CD4-positive, alpha-beta T cell treated with Interleukin-4 for 1 hour (primary cell): Measurements from ENCODE around the gene ZNF367.

Experiments used
- DNase-seq, 2 donors: peaks; one replicate each; pipeline ENCODE4 v3.0.0-alpha.2; 2020 to 2022

ZNF367 gene

DNA sequence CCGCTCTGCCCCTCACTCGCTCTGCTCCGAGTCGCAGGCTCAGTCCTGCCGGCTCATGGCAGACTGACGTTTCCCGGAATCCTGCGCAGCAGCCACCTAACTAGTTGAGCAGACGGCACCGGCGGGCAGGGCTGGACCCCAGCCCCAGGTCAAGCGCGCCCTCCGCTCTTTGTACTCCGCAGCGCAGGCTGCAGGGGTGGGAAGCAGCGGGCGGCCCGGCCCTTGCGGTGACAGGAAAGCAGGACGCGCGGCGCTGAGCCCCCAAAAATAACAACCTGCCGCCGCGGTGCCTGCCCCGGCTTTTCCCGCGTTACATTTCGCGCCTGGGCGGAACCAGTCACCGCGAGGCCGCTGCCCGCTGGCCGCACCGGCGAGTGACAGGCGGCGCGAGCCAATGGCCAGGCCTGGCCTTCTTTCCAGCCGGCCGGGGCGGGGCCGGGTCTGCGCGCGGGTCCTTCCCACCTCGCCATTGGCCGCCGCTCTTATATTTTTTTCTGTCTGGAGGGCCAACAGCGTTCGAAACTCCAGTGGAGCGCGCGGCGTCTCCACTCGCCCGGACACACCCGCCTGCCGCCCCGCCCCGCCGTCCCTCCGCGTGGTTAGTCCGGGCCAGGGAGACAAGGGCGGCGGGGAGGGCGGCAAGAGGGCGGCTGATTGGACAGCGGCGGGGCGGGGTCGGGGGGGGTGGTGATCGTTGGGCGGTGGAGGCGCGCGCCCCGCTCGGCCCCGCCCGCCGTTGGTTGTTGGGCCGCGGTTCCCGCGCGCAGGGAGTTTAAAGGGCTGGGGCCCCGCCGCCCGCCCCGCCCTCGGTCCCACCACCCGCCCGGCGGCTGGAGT lies at the start of gene ZNF367:
TSS of gene ZNF367 (minus strand) at position 288 of the 837 bp plus-strand sequence. CDS start 338 bp downstream, outside the sequence.
- DNase-seq = peak; percentile 94 to 95

DNA sequence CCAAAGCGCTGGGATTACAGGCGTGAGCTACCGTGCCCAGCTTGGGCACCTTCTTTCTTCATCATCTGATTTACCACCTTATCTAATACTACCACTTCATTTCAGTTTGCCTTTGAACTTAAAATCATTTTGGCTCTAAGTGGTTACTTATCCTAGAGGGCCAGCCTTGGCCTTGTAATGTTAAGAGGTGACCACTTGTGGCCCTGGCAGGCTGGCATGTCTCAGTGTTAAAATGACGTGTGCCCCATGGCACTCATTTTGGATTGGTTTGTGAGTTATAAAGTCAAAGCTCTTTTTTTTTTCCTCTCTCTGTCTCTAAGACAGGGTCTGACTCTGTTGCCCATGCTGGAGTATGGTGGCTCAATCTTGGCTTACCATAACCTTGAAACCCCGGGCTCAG lies 49.6 kb upstream of the ZNF367 start:
- no peak for DNase-seq

DNA sequence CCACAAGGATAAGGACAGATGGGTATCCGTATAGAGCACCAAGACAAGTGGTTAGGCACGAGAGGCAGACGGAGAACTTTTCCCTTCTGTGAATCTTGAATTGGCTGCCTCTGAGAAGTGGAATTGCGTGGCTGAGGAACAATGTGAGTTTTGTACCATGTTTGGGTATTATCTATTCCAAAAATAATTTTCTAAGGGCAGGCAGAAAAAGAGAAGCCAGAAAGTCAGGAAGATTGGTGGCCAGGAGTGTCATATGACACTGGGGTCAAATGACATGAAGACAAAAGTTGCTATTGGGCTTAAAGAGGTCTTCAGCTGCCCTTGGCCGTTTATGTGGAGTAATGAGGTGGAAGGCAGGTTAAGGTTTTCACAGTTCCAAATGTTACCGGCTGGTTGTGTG lies 46.3 kb upstream of the ZNF367 start:
- DNase-seq = no peak

DNA sequence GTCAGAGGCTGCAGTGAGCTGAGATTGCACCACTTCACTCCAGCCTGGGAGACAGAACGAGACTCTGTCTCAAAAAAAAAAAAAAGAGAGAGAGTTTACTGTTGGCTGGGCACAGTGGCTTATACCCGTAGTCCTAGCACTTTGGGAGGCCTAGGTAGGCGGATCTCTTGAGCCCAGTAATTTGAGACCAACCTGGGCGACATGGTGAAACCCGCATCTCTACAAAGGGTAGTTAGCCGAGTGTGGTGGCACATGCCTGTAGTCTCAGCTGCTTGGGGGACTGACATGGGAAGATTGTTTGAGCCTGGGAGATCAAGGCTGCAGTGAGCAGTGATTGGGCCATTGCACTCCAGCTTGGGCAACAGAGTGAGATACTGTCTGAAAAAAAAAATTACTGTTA lies 44.4 kb upstream of the ZNF367 start:
- no peak for DNase-seq

DNA sequence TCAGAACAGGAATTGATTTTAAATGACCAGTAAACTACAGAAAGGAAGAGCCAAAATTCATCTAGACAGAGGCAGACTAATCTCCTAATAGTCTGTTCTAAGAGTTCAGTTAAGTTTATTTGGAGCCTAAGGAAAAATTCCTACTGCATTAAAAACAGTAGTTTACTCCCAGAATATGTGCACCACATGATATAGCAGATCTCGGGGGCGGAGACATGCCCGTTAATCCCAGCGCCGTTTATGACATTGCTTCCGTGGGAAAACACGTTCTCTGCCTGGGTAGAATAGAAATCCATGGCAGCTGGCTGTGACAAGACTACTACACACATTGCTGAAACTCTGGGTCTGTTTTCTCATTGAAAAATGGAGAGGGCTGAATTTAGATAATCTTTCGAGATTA lies 43.2 kb upstream of the ZNF367 start:
- DNase-seq = no peak

DNA sequence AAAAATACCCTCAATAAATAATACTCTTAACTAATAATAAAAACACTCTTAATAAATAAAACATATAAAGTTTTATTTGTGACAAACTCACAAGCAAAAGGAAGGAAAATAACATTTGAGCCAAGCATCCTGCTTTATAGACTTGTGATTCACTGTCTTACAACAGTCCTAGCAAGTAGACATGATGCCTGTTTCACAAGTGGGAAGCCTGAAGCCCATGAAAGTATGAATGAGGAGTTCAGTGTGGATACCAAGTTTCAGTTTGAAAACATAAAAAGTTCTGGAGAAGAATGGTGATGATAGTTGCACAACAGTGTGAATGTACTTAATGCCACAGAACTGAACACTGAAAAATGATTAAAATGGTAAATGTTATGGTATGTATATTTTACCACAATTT lies 42.7 kb upstream of the ZNF367 start:
- no peak for DNase-seq

DNA sequence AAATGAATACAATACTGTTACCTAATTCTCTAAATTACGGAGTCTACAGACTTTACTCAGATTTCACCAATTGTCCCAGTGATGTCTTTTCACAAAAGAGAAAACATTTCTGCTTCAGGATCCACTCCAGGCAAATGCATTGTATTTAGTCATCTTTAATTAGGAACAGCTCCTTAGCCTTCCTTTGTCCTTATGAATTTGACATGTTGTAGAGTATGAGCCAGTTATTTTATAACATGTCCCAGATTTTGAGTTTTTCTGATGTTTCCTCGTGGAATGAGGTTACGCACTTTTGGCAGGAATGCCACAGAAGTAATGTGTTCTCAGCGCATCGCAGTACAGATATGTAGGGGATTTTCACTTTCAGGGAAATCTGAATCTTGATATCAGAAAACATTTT lies 42.3 kb upstream of the ZNF367 start:
- DNase-seq = no peak

DNA sequence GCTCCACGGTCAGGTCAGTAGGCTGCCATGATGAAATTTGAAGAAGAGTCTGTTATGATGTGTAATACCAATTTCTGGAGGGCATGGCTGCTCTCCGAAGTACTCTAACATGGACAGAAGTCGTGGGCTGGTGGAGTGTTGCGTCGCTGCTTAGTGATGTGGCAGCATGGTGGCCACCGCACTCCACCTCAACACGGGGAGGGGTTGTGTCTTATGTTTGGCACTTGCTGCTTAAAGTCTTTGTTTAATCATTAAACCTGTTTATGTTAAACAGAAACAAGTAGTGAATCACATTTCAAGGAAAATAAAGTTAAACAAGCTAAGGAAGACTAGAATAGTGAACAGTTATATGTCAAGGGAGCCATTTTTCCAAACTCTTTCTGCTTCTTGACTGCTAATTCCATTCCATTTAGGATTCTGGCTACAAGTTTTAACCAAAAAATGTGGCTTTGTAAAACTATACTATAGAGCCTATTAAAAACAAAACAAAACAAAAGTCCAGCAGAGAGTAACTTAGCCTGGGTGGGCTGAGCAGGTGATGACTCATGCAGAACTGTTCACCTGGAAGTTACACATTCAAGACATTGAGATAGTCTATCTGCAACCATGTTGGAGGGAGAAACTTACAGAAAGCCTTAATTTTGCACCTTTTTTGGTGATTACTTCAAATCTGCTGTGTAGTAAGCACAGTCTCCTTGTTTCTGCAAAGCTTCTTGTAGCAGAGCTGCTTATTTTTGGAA lies 41.3 kb upstream of the ZNF367 start:
- DNase-seq = no peak

DNA sequence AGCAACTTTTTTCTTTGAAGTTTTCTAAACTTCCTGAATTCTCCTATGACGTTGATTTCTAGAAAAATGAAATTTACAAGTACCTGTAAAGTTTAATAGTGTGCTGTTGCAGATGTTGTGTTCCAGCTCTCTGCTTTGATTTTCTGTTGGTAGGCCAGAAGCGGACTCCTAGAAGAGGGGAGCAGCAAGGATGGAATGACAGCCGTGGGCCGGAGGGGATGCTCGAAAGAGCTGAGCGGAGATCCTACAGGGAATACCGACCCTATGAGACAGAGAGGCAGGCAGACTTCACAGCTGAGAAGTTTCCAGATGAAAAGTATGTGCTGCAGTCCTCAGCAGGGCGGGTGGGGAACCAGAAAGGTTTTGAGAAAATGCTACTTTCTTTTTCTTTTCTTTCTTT lies 40.1 kb upstream of the ZNF367 start:
- no peak for DNase-seq

DNA sequence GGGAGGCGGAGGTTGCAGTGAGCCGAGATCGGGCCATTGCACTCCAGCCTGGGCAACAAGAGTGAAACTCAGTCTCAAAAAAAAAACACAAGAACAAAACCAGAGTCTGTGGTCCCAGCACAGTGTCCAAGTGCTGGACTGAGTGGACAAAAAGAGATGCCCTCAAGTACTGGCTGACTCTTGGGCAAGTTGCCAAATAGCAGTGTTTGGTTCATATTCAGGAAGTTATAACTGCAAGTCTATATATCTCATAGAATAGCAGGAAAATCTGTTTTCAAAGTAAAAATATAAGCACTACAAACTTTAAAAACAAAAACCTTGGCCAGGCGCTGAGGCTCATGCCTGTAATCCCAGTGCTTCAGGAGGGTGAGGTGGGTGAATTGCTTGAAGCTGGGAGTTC lies 39.1 kb upstream of the ZNF367 start:
- no peak for DNase-seq

DNA sequence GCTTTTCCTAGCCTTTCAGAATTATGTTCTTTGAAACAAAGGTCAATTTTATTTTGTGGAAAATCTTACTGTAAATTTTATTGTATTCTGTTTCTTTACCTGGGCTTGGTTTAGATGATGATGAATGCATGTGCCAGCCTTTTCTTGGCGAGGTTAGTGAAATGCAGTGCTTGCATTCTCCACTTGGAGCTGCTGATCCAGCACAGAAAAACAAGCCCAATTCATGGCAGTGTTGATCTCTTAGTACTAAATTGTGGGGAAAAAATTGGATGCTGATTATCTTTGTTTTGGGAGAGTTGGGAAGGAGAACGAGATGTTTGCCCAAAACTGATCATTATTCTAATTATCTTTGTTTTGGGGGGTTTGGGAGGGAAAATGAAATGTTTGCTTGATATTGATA lies 35.5 kb upstream of the ZNF367 start:
- peak in 1 of 2 donors; percentile 11 for DNase-seq

DNA sequence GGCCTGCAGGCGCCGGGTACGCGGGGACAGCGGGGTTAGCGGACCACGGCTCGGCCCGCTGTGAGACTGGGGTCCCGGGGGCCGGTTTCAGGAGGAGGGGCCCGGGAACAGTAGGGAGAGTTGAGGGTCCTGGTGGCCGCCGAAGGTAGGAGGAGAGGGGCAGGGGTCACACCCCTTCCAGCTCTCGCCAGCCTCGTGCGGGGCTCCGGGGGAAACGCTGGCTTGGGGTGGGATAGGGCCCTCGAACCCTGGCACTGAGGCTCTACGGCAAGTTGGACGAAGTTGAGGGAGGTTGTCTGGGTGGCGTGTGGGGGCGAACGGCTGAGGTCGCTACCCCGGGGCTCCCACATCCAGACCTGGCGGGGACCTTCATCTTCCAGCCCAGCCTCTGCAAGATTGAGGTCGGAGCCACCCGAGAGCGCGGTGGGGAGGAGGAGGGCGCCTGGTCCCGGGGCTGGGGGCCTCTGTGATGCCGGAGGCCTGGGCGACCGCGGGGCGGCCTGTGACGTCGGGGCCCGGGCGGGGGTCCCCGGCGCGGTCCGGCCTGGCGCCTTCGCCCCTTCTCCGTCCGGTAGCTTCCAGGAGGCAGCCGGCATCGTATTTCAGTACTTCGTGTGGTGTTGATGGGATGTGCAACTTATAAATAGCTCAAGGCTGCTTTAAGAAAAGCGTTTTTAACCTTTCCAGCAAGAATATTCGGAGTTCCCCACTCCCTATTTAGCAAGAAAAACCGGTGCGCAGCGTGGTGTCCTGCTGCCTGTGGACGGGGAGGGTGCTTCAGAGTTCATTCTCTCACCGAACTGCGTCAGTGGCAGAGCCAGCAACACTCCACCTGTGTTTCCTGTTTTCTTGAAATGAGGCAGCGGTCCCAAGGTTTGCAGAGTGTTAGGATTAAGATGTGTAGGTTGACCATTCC lies 32.7 kb upstream of the ZNF367 start:
- peak; percentile 70 to 73 for DNase-seq

DNA sequence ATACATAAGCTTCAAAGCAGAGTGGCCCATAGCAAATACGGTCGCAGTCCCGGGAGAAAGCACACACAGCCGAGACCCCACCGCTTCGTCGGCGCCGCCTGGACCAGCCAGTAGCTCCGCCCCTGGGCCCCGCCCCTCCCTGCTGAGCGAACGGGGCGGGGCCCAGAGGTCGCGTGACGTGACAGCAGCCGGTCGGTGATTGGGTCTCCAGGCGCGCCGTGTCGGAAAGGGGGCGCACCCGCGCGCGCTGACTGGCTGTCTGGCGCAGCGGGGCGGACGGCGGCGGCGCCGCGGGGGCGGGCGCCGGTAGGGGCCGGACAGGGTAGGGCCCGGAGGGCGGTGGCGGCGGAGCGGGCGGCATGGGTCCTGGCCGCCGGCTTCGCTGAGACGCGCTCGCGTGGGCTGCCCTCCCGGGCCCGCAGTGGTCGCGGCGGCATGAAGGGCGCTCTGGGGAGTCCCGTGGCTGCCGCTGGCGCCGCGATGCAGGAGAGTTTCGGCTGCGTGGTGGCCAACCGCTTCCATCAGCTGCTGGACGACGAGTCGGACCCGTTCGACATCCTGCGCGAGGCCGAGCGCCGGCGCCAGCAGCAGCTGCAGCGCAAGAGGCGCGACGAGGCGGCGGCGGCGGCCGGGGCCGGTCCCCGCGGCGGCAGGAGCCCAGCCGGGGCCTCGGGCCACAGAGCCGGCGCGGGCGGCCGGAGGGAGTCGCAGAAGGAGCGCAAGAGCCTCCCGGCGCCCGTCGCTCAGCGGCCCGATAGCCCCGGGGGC lies 31.9 kb upstream of the ZNF367 start, which contains the start of gene HABP4:
TSS of gene HABP4 (plus strand) at position 325 of the 768 bp plus-strand sequence. CDS start at position 436, 111 bp downstream.
- peak; percentile 94 to 95 for DNase-seq

DNA sequence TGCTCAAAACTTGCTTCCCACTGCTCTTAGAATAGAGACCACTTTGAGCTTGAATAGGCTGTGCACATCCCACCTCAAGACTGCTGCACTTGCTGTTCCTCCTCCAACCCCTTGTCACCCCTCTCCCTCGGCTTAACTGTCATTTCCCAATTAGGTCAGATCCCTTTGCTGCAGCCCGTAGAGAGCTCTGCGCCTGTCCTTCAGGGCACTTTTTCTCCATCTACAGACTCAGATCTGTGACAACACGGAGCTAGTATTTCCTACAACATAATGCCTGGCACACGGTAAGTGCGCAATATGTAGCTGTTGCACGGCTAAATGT lies 31.3 kb upstream of the ZNF367 start:
- no peak for DNase-seq

DNA sequence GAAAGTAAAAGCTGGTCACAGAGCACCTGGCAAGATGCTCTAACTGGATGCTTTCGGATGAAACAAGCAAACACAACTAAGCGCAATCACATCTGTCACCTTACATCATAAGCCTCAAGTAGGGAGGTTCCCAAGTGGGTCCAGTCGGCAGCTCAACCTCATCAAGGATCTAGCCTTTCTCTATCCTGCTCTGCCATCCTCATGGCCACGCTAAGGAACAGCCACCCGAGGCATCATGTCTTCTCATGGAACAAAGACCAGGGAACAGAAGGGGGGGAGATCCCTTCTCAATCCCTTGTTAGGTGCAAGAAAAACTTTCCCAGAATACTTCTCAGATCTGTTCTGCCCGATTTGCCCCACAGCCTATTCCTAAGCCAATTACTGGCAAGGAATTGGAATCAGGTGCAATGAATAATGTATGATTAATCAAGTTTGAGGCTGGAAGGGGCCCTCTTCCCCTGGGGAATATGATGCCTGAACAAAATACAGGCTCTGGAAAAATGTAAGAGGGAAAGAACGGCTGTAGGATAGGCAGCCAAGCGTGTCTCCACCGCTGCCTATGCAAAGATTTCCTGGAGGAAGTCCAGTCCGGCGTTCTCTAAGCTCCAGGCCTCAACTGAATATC lies 30.5 kb upstream of the ZNF367 start:
- DNase-seq = no peak

DNA sequence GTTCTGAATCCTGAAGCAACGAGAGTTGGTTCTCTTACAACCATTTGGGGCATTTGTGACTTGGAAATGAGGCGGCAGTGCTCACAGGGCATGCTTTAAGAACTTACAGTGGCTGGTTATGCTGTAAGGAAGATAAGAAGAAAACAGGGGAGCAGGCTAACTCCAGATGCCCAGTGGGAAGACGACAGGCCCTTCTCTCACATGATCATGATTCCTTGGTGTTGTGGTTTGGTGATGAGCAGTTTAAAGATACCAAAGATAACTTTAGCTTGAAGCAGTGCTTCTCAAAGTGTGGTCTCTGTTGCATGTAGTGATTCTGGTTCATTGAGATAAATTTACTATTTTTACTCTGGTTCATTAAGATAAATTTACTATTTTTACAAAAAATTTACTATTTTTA lies 29.2 kb upstream of the ZNF367 start:
- DNase-seq = no peak

DNA sequence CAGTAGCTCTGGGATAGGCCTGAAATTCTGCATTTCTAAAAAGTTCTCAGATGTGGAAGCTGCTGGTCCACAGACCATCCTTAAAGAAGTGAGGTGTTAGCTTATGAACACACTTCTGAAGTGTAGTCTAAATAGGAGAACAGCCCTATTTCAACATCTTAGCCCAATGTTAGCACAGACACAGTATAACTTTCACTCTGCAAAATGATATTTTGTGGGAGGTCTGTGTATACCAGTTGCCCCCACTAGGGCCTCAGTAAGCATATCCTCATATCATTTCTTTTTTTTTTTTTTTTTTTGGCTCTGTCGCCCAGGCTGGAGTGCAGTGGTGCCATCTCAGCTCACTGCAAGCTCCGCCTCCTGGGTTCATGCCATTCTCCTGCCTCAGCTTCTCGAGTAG lies 24.3 kb upstream of the ZNF367 start:
- DNase-seq = no peak

DNA sequence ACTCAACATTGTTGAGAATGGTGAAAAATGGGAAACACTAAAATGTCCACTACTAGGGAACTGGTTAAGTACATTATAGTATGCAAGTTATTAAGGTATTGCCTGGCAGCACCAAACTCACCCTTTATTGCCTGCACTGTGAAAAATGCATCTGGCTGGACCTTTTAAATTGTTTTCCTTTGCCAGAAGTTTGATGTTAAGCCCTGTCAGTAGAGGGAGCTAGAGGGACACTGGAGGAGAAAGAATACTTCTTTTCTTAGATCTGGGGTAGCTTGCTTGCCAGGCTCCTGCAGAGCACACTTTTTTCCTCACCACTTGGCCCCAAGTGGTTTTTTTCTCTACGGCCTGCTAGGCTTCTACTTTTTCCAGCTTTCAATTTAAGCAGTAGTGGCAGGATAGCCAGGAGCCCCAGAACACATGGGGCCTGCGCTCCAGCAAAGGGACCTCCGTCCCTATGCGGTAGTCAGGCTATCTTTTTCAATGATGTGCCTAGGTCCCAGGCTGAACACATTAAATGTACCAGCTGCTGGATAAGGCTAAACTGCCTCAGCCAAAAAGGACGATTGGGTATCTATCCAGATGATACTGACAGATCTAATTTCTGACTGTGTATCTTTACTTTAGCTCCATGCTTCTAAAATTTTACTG lies 23.8 kb upstream of the ZNF367 start:
- DNase-seq = peak in 1 of 2 donors; percentile 42

DNA sequence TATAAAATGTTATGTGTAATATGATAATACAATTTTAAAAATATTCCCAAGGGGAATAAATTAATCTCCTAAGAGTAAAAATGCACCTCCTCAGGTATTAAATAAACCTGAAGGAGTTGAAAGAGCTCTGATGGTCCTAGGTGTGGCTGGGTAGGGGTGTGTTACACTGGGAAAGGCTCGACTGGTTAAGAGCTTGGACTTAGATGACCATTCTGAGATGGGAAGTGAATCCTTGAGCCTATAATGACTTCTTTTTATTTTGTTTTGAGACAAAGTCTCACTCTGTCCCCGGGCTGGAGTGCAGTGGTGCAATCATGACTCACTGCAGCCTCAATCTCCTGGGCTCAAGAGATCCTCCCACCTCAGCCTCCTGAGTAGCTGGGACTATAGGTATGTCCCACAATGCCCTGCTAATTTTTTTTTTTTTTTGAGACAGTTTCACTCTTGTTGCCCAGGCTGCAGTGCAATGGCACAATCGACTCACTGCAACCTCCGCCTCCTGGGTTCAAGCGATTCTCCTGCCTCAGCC lies 22.6 kb upstream of the ZNF367 start:
- DNase-seq = no peak

DNA sequence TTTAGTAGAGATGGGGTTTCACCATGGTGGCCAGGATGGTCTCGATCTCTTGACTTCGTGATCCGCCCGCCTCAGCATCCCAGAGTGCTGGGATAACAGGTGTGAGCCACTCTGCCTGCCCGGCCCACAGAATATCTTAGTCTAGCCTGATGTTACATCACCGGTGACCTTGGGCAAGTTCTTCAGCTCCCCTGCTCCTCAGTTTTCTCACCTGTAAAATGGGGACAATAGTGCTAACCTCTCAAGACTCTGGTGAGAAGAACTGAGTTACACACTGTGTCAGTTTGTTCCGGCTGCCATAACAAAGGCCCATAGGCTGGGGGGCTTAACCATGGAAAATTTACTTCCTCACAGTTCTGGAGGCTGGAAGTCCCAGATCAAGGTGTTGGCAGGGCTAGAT lies 19.3 kb upstream of the ZNF367 start:
- DNase-seq = no peak

DNA sequence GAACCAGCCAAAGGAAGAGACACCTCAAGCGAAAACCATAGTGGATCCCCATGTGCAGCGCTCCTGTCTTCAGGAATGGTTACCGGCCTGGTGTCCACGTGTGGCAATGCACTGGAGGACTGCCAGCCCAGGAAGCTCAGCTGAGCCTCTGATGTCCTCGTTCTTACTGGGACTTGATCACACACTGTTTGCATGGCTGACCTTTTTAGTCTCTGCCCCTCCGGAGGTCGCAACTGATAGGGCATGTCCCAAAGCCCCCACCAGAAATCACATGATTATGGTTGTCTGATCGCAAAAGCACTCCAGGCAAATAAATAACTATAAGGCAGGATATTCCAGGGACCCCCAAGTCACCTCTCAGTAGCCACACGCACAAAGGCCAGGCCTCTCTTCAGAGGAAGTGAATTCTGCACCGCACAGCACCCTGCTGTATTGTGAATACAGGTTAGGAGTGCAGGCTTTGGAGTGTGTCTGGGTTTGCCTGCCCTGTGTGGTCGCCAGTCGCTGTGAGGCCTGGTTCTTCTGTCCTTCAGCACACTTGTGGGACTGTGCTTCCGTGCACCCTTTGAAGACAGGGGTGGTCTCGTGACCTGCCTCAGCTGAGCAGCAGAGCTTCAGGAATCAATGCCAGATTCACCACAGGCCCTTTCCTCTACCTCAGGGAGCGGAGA lies 18.4 kb upstream of the ZNF367 start:
- no peak for DNase-seq
